GM12875 (cell line): Measurements from ENCODE around the gene MINDY4.

ENCODE experiments used
- H3K4me3 ChIP-seq: one replicate; pipeline ENCODE4 v1.5.1; 2011; ENCODE audit warnings: low read depth, low read length, control low read depth
- TF ChIP-seq, protein P1 (sequence below): IDR thresholded peaks from 2 replicates; pipeline ENCODE4 v1.5.1; 2011; ENCODE audit warnings: low read depth, mild to moderate bottlenecking, control low read depth, inconsistent platforms, low read length, moderate library complexity, borderline replicate concordance; ENCODE audit not compliant: insufficient read depth

Gene MINDY4

DNA sequence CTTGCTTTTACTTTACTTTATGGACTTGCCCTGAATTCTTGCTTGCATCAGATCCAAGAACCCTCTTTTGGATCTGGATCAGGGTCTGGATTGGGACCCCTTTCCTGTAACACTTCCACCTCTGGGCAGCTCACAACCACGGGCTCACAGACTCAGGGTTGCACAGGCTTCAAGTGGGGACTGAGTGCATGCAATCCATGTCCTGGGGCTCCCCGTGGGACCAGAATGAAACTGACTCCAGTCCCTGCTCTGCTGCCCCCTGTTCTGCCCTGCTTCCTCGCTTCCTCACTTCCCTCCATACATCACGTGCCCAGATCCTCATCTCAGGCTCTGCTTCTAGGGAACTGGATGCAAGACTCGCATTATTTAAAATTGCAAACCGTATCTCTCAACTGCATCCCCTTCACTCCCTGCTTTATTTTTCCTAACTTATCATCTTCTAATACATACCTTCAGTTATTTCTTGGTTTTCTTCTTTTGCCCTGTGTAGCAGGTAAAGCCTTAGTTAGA is 42.6 kb upstream of the MINDY4 start:
- TF ChIP-seq, protein P1, sequence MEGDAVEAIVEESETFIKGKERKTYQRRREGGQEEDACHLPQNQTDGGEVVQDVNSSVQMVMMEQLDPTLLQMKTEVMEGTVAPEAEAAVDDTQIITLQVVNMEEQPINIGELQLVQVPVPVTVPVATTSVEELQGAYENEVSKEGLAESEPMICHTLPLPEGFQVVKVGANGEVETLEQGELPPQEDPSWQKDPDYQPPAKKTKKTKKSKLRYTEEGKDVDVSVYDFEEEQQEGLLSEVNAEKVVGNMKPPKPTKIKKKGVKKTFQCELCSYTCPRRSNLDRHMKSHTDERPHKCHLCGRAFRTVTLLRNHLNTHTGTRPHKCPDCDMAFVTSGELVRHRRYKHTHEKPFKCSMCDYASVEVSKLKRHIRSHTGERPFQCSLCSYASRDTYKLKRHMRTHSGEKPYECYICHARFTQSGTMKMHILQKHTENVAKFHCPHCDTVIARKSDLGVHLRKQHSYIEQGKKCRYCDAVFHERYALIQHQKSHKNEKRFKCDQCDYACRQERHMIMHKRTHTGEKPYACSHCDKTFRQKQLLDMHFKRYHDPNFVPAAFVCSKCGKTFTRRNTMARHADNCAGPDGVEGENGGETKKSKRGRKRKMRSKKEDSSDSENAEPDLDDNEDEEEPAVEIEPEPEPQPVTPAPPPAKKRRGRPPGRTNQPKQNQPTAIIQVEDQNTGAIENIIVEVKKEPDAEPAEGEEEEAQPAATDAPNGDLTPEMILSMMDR = no peak
- no peak overlapping the region for H3K4me3 ChIP-seq

DNA sequence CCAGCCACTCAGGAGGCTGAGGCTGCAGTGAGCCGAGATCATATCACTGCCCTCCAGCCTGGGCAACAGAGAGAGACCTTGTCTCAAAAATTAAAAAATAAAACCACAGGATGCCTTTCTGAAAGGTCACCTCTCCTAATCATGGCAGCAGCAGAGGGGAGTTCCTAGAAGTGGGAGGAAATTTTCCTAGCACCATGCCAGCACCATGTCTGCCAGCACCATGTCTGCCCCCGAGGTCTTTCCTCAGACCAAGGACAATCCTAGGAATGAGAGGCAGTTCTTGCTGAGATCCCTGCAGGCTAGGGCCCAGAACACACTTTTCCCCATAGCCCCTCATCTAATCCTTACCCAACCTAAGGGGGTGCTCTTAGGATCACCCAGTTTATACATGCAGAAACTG is 41.6 kb upstream of the MINDY4 start:
- TF ChIP-seq, protein P1 = no peak
- no peak overlapping the region for H3K4me3 ChIP-seq

DNA sequence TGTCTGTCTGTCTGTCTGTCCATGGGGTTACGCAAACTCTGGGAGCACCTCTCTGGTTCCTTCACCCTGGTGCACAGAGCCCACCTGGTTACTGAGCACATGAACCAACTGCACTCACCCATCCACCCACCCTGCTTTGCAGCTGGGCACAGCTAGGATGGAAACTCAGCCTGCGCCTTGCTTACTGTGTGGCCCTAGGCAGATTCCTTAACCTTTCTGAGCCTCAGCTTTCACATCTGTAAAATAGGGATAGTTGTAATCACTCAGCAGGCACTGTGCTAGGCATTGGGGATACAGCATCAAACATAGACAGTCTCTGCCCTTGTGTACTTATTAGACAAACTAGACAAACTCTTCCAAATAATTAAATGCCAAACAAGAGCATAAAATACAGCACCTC is 41.1 kb upstream of the MINDY4 start:
- H3K4me3 ChIP-seq = no peak overlapping the region
- TF ChIP-seq, protein P1 = no peak

DNA sequence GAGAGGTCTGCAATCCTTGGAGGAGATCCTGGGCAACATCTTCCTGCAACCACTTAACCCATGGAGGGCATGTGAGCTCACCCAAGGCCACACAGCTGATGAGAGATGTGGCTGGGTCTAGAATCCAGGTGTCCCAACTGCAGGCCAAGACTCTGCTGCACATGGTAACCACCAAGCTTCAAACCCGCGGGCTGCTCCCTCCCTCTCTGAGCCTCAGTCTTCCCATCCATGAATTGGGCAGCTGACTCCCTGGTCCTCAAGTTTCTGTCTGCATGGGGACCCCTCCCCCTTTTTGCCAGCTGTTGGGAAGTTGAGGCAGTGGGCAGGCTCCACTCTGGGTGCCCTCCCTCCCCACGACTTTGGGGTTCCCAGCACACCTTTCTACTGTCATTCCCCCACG is 40.2 kb upstream of the MINDY4 start:
- no peak overlapping the region for H3K4me3 ChIP-seq
- TF ChIP-seq, protein P1 = no peak

DNA sequence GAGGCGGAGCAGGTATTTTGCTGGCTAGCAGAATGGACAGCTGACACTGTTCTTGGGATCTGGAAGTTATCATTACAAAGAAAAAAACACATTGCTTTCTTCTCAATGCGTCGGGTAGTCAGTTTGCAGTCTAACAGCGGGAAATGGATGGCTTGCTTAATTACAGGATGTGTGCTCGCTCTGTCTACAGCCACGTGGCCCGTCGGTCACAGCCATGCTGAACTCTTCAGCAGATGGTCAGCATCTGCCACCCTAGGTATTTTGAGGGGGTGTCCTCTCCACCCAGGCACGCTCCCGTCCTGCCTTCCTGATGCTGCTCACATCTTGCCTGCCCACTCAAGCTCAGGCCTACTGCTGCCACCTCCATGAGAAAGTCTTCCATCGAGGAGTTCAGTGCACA is 39.6 kb upstream of the MINDY4 start:
- no peak overlapping the region for H3K4me3 ChIP-seq
- TF ChIP-seq, protein P1 = no peak

DNA sequence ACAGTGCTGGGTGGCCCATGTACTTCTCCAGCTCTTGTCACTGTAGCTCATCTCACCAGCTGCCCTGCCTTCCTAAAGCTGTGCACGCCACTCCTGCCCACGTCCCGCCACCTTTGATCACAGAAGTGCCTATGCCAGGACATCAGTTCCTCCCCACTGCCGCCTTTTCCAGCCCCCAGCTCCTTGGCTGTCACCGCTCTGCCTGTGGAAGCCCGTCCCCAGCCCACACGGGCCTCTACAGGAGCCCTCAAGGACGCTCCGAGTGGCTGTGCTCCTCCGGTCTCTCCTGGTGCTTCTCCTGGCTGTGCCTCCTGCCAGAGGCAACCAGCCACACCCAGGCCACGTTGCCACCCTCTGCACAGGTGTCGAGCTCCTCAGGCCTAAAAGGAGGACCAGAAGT is 38.6 kb upstream of the MINDY4 start:
- TF ChIP-seq, protein P1 = no peak
- no peak overlapping the region for H3K4me3 ChIP-seq

DNA sequence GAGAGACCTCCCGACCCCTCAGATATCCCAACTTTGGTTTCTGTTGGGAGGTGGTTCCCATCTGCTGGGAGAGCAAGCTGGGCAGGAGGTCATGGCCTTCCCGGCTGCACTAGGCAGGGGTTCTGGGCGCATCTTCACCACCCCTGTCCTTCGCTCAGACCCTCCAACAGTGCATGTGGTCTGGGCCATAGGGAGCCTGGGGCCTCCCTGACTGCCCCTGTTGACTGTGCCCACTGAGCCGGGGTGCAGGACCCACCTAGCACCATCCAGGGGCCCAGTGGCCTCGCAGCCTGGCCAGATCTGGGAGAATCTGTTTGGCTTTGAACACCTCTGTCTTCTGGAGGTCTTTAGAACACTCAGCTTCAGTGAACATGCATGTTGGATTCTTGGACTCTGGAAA is 38.0 kb upstream of the MINDY4 start:
- H3K4me3 ChIP-seq = no peak overlapping the region
- TF ChIP-seq, protein P1 = no peak
